Tibial nerve (tissue), 4 donors: Measurements from ENCODE around the gene PRR22. TPM values are rescaled to one million over a fixed set of nuclear protein-coding genes. Genes with fewer than 3 reads are reported as not detected.

Experiments
- DNase-seq, 2 donors: peaks; one replicate each; pipeline ENCODE4 v3.0.0-alpha.2; 2019; ENCODE audit warnings: low spot score in 2 of 2
- H3K27ac ChIP-seq, 4 donors: fragments of 200-600 bp; sonication (generic) in 3 of 4; one replicate each; pipeline ENCODE4 v1.5.1; 2017 to 2019; ENCODE audit warnings: mild to moderate bottlenecking in 1 of 4
- H3K27me3 ChIP-seq, 2 donors: fragments of 200-600 bp; sonication (generic) in 1 of 2; one replicate each; pipeline versions ENCODE4 v1.5.1 to v1.6.0; 2017 to 2019
- H3K36me3 ChIP-seq, 3 donors: fragments of 200-600 bp; sonication (generic); one replicate each; pipeline ENCODE4 v1.5.1; 2018 to 2019
- H3K4me1 ChIP-seq, 4 donors: fragments of 200-600 bp; sonication (generic) in 3 of 4; one replicate each; pipeline ENCODE4 v1.5.1; 2017 to 2019
- H3K4me3 ChIP-seq, 4 donors: fragments of 200-600 bp; sonication (generic) in 3 of 4; one replicate each; pipeline ENCODE4 v1.5.1; 2017 to 2019; ENCODE audit warnings: mild to moderate bottlenecking in 1 of 4, moderate library complexity in 1 of 4
- H3K9me3 ChIP-seq, 4 donors: fragments of 200-600 bp; sonication (generic) in 3 of 4; one replicate each; pipeline ENCODE4 v1.5.1; 2017 to 2019
- EP300 ChIP-seq, 2 donors: sonication (generic); formaldehyde crosslinking; IDR thresholded peaks; one replicate each; pipeline ENCODE4 v1.6.1; 2017; ENCODE audit warnings: antibody characterized with exemption in 2 of 2, mild to moderate bottlenecking in 1 of 2
- POLR2A ChIP-seq, 2 donors: fragments of 450-650 bp; IDR thresholded peaks; one replicate each; pipeline ENCODE4 v1.6.1; 2017; ENCODE audit warnings: antibody characterized with exemption in 2 of 2, mild to moderate bottlenecking in 2 of 2, moderate library complexity in 2 of 2
- WGBS, 2 donors: methylation state at CpG; one replicate each; pipeline ENCODE4 v1.1.5; 2018; 5-methylcytosine and 5-hydroxymethylcytosine counted together
- total RNA-seq, 4 donors: library from RNA; depleted of rRNA; stranded (reverse); fragments of >200 nt; gene quantifications; one replicate each; pipeline ENCODE4 v1.1.0, GENCODE V29; 2016
- TF ChIP-seq, protein P1 (sequence below), 5 experiments: fragments of 200-600 bp in 3 of 5; fragments of 450-650 bp in 2 of 5; sonication (generic) in 3 of 5; IDR thresholded peaks; one replicate each; pipeline ENCODE4 v1.5.1; 2016 to 2019; ENCODE audit warnings: antibody characterized with exemption in 5 of 5, mild to moderate bottlenecking in 3 of 5, moderate library complexity in 2 of 5

The PRR22 gene
- total RNA-seq, 4 donors from 2014 or later, result 0.66 to 6.3 (median 2.3) TPM

DNA sequence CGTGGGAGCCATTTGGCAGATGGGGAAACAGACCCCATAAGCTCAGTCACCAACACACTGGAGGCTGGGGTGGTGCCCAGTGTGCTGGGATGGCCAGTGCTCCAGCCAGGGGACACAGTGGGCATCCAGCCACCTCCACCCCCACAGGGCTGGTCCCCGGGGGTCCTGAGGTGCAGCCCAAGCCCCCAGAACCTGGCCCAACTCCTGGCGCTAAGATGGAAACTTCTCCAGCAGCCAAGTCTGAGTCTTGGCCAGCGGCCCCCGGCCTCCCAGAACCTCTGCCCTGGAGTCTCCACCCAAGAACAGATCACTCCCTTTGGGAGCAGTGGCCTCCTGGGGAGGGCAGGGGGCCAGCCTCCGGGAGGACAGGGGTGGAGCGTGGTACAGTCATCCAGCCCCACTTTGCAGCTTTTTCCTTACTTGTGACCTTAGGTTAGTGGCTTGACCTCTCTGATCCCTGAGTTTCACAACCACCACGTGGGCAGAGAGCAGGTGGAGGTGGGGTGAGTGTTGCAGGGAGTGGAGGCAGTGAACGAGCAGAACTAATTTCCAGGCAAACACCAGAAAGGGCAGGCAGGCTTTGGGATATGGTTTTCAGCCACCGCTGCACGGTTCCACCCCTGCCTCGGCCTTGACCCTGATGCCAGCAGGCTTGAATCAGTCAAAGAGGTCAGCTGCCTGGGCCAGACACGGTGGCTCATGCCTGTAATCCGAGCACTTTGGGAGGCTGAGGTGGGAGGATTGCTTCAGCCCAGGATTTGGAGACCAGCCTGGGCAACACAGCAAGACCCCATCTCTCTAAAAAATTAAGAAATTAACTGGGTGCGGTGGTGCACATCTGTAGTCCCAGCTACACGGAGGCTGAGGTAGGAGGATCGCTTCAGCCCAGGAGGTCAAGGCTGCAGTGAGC is 16.1 kb upstream of the PRR22 start:
- 56 to 64% methylated on average over 16 to 17 of the region's 17 CpGs for WGBS, 2 donors
- DNase-seq, result no peak
- Histone ChIP-seq H3K27ac (no peak overlapping the region), H3K27me3 (peaks cover 3 to 64% of the 10 kb centered on the region in 2 donors), H3K36me3 (no peaks in the 10 kb centered on the region), H3K4me1 (peaks cover 0 to 38% (median 7%) of the 10 kb centered on the region in 4 donors), H3K4me3 (no peak overlapping the region), H3K9me3 (no peaks in the 10 kb centered on the region)
- TF ChIP-seq, protein P1, sequence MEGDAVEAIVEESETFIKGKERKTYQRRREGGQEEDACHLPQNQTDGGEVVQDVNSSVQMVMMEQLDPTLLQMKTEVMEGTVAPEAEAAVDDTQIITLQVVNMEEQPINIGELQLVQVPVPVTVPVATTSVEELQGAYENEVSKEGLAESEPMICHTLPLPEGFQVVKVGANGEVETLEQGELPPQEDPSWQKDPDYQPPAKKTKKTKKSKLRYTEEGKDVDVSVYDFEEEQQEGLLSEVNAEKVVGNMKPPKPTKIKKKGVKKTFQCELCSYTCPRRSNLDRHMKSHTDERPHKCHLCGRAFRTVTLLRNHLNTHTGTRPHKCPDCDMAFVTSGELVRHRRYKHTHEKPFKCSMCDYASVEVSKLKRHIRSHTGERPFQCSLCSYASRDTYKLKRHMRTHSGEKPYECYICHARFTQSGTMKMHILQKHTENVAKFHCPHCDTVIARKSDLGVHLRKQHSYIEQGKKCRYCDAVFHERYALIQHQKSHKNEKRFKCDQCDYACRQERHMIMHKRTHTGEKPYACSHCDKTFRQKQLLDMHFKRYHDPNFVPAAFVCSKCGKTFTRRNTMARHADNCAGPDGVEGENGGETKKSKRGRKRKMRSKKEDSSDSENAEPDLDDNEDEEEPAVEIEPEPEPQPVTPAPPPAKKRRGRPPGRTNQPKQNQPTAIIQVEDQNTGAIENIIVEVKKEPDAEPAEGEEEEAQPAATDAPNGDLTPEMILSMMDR (IDR thresholded peaks at IDR 0.05), result no peak
- TF ChIP-seq POLR2A (IDR thresholded peaks at IDR 0.05), result no peak
- no peak for TF ChIP-seq EP300 (IDR thresholded peaks at IDR 0.05)

DNA sequence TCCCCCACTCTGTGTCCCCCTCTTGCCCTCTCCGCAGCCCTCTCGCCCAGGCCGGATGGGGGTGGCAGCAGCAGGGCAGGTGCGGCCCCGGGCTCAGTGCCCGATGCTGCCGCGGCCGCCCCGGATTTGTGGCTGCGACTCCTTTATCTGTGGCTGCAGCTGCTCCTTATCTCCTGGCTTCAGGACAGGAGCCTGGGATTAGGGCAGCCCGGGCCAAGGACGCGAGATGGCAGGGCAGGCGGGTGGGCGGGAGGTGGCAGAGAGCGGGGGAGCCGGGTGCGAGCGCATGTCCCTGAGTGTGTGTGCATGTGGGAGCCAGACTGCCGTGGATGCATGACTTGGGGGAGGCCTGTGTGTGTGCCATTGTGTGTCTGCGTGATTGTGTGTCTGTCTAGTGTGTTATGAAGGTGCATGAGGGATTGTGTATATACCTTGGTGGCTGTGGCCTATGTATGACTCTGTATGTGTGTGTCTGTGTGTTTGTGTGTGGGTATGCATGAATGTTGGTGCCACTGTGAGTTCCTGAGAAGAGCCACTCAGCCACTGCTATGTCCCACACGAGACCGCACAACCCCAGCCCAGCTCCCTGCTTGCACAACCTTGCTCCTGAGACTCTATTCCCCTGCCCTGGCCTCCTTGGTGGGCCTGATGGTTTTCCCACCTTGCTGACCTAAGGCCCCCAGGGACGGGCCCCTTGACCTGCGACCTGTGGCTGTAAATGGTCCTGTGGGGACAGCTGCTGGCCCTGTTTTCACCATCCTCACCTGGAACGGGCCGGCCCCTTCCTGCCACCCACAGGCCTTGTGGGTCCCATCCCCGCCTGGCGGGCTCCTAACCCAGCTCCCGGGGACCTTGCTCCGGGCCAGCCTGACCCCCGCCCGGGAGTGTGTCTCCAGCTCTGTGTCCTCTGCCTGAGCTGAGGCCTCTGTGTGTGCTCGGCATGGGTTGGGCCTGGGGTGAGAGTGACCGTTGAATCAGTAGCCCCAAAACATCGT is 15.0 kb upstream of the PRR22 start:
- Histone ChIP-seq H3K4me3 (no peak overlapping the region), H3K27me3 (peaks cover 2 to 58% of the 10 kb centered on the region in 2 donors), H3K4me1 (peaks cover 0 to 32% (median 7%) of the 10 kb centered on the region in 4 donors), H3K36me3 (no peaks in the 10 kb centered on the region), H3K27ac (no peak overlapping the region), H3K9me3 (no peaks in the 10 kb centered on the region)
- DNase-seq, result no peak
- 70 to 74% methylated on average over 35 to 36 of the region's 37 CpGs for WGBS, 2 donors
- no peak for TF ChIP-seq POLR2A (IDR thresholded peaks at IDR 0.05)
- TF ChIP-seq EP300 (IDR thresholded peaks at IDR 0.05), result no peak
- TF ChIP-seq, protein P1 (IDR thresholded peaks at IDR 0.05), result no peak

DNA sequence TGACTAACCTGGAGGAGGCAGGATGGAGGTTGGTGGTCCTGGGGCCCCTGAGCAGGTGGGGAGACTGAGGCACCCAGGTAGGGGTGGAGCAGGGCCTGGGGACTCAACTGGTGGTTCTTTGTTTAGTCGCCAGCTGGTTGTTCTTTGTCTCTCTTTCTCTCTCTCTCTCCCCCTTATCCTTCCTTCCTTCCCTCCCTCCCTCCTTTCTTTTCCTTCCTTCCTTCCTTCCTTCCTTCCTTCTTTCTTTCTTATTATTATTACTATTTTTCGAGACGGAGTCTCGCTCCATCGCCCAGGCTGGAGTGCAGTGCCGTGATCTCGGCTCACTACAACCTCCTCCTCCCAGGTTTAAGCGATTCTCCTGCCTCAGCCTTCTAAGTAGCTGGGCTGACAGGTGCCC is 13.7 kb upstream of the PRR22 start:
- no peak overlapping the region for H3K27ac ChIP-seq
- no peaks in the 10 kb centered on the region for H3K36me3 ChIP-seq
- WGBS, 2 donors, result 83% methylated on average over 8 of the region's 8 CpGs
- H3K27me3 ChIP-seq, result peaks cover 0 to 45% of the 10 kb centered on the region in 2 donors
- no peak overlapping the region for H3K4me3 ChIP-seq
- H3K9me3 ChIP-seq, result no peaks in the 10 kb centered on the region
- TF ChIP-seq POLR2A (IDR thresholded peaks at IDR 0.05) (no peak), EP300 (IDR thresholded peaks at IDR 0.05) (no peak)
- TF ChIP-seq, protein P1 (IDR thresholded peaks at IDR 0.05), result no peak
- peaks cover 0 to 19% (median 1%) of the 10 kb centered on the region in 4 donors for H3K4me1 ChIP-seq
- DNase-seq, result no peak

DNA sequence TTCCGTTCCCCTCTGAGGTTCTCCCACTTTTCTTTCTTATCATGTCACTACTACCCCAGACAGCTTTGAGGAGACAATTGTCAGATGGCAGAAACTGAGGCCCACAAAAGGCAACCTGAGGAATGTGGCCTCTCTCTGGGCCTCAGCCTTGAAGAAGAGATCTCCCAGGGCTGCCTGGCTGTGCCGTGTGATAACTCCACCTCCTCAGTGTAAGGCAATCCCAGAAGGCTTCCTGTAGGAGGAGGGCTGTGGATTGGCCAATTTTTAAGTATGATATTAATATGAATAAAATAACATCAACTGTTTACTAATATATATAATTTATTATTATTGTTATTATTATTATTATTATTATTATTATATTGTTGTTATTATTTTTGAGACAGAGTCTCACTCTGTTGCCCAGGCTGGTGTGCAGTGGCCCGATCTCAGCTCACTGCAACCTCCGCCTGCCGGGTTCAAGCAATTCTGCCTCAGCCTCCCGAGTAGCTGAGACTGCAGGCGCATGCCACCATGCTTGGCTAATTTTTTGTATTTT is 10.9 kb upstream of the PRR22 start:
- Histone ChIP-seq H3K4me1 (peaks cover 0 to 7% (median 1%) of the 10 kb centered on the region in 4 donors), H3K9me3 (no peaks in the 10 kb centered on the region), H3K27ac (no peak overlapping the region), H3K27me3 (peaks cover 0 to 17% of the 10 kb centered on the region in 2 donors), H3K36me3 (no peaks in the 10 kb centered on the region), H3K4me3 (no peak overlapping the region)
- TF ChIP-seq, protein P1 (IDR thresholded peaks at IDR 0.05), result no peak
- no peak for DNase-seq
- 88 to 89% methylated on average over 7 of the region's 7 CpGs for WGBS, 2 donors
